Neuronal stem cell (in vitro differentiated cells): ENCODE data around the gene LSAMP.

Experiments used
- DNase-seq: peaks from one replicate; pipeline ENCODE4 v3.0.0-alpha.2; 2013; ENCODE audit warnings: low spot score
- H2AFZ ChIP-seq: one replicate; pipeline ENCODE4 v1.6.1; 2013; ENCODE audit warnings: mild to moderate bottlenecking, low read length, inconsistent platforms
- H2AK5ac ChIP-seq: 2 replicates; pipeline ENCODE4 v1.6.1; 2013; ENCODE audit warnings: low read depth, mild to moderate bottlenecking, inconsistent platforms, low read length, moderate library complexity, mixed read lengths
- H2BK120ac ChIP-seq: 2 replicates; pipeline ENCODE4 v1.6.1; 2013; ENCODE audit warnings: low read depth, mild to moderate bottlenecking, inconsistent platforms, low read length, moderate library complexity, mixed read lengths
- H2BK12ac ChIP-seq: one replicate; pipeline ENCODE4 v1.6.1; 2013; ENCODE audit warnings: low read length, inconsistent platforms
- H2BK15ac ChIP-seq: 2 replicates; pipeline ENCODE4 v1.6.1; 2013; ENCODE audit warnings: mild to moderate bottlenecking, low read length, inconsistent platforms, mixed read lengths
- H2BK5ac ChIP-seq: one replicate; pipeline ENCODE4 v1.6.1; 2013; ENCODE audit warnings: inconsistent platforms, mild to moderate bottlenecking, low read length, moderate library complexity
- H3K14ac ChIP-seq: one replicate; pipeline ENCODE4 v1.6.1; 2013; ENCODE audit warnings: low read length, inconsistent platforms
- H3K18ac ChIP-seq: 2 replicates; pipeline ENCODE4 v1.6.1; 2013; ENCODE audit warnings: low read length, inconsistent platforms
- H3K23ac ChIP-seq: 2 replicates; pipeline ENCODE4 v1.6.1; 2013; ENCODE audit warnings: low read depth, mild to moderate bottlenecking, mixed read lengths, low read length, inconsistent platforms; ENCODE audit not compliant: poor library complexity
- H3K27ac ChIP-seq: replicated peaks from 3 replicates; pipeline ENCODE4 v1.5.1; 2013; ENCODE audit warnings: low read length, inconsistent platforms
- H3K27me3 ChIP-seq, 3 experiments: 2 replicates each; pipeline ENCODE4 v1.6.1; 2013; ENCODE audit warnings: low read length in 3 of 3, mild to moderate bottlenecking in 2 of 3, inconsistent platforms in 1 of 3, low read depth in 1 of 3, mixed read lengths in 1 of 3, moderate library complexity in 1 of 3; ENCODE audit not compliant: control insufficient read depth in 3 of 3, insufficient read depth in 3 of 3
- H3K36me3 ChIP-seq, 2 donors: replicated peaks in 1 of 2; 2 replicates each; pipeline ENCODE4 v1.6.1; 2013; ENCODE audit warnings: low read length in 2 of 2; ENCODE audit not compliant: control insufficient read depth in 2 of 2, insufficient read depth in 2 of 2
- H3K4ac ChIP-seq: 2 replicates; pipeline ENCODE4 v1.6.1; 2013; ENCODE audit warnings: inconsistent platforms, mild to moderate bottlenecking, low read length, moderate library complexity
- H3K4me1 ChIP-seq, 2 donors: 1 replicate in 1 of 2; 2 replicates in 1 of 2; pipeline ENCODE4 v1.6.1; 2013; ENCODE audit warnings: low read length in 2 of 2, low read depth in 1 of 2; ENCODE audit not compliant: control insufficient read depth in 2 of 2, insufficient read depth in 1 of 2
- H3K4me2 ChIP-seq: one replicate; pipeline ENCODE4 v1.6.1; 2013; ENCODE audit warnings: mild to moderate bottlenecking, low read length, inconsistent platforms; ENCODE audit not compliant: insufficient read depth, poor library complexity, severe bottlenecking
- H3K4me3 ChIP-seq, 2 donors: 2 replicates each; pipeline ENCODE4 v1.5.1; 2013; ENCODE audit warnings: low read length in 2 of 2, mild to moderate bottlenecking in 2 of 2, inconsistent platforms in 1 of 2, moderate library complexity in 1 of 2
- H3K79me1 ChIP-seq: one replicate; pipeline ENCODE4 v1.6.1; 2013; ENCODE audit warnings: low read depth, mild to moderate bottlenecking, inconsistent platforms, low read length, moderate library complexity
- H3K9ac ChIP-seq: one replicate; pipeline ENCODE4 v1.6.1; 2013; ENCODE audit warnings: mild to moderate bottlenecking, low read depth, low read length, inconsistent platforms; ENCODE audit not compliant: poor library complexity
- H3K9me3 ChIP-seq, 2 donors: replicated peaks in 1 of 2; 2 replicates each; pipeline versions ENCODE3 to v1.6.1; 2013; ENCODE audit warnings: low read length in 2 of 2, mild to moderate bottlenecking in 2 of 2, inconsistent platforms in 1 of 2, low read depth in 1 of 2, mixed read lengths in 1 of 2, moderate library complexity in 1 of 2; ENCODE audit not compliant: control insufficient read depth in 2 of 2, insufficient read depth in 1 of 2
- H4K8ac ChIP-seq: one replicate; pipeline ENCODE4 v1.6.1; 2013; ENCODE audit warnings: low read depth, mild to moderate bottlenecking, inconsistent platforms, low read length, moderate library complexity
- H4K91ac ChIP-seq: one replicate; pipeline ENCODE4 v1.6.1; 2013; ENCODE audit warnings: low read length, low read depth, mild to moderate bottlenecking, inconsistent platforms; ENCODE audit not compliant: poor library complexity
- WGBS, 2 donors: extraction: QIAGEN DNeasy Blood & Tissue Kit; methylation state at CpG; one replicate each; pipeline ENCODE4 v1.1.7; 2013; ENCODE audit warnings: missing lambda C conversion rate in 2 of 2, mixed read lengths in 1 of 2; ENCODE audit not compliant: insufficient read length in 2 of 2, insufficient replicate concordance in 1 of 2; ENCODE audit errors: extremely low coverage in 2 of 2; 5-methylcytosine and 5-hydroxymethylcytosine counted together

Gene LSAMP

GRCh38 chr3:116045314-116045713, 400.0 kb downstream of the LSAMP start:
- Histone ChIP-seq H2BK12ac (no peak overlapping the region), H2AFZ (no peak overlapping the region), H3K9ac (no peak overlapping the region), H3K4ac (no peak overlapping the region), H4K8ac (no peak overlapping the region), H2BK15ac (no peak overlapping the region), H3K23ac (no peak overlapping the region), H3K79me1 (no peaks in the 10 kb centered on the region), H2AK5ac (no peak overlapping the region), H3K27me3 (no peaks in the 10 kb centered on the region), H3K14ac (no peak overlapping the region), H2BK5ac (no peak overlapping the region), H3K27ac (no peak overlapping the region), H3K4me2 (no peak overlapping the region), H4K91ac (no peak overlapping the region), H3K4me3 (no peak overlapping the region), H3K36me3 (no peaks in the 10 kb centered on the region), H3K4me1 (peaks cover 1 to 4% of the 10 kb centered on the region in 2 donors), H2BK120ac (no peak overlapping the region), H3K9me3 (no peaks in the 10 kb centered on the region), H3K18ac (no peak overlapping the region)
- no peak for DNase-seq

- no CpG with 5 or more reads among the region's 3 CpGs for WGBS, 2 donors
- no peaks in the 10 kb centered on the region for H3K27me3 ChIP-seq
Measured at GRCh38 chr3:116040152-116040551, 405.1 kb downstream of the LSAMP start.

GRCh38 chr3:116039651-116039985, 405.7 kb downstream of the LSAMP start:
- Histone ChIP-seq H3K14ac (no peak overlapping the region), H3K9me3 (no peaks in the 10 kb centered on the region), H2AFZ (no peak overlapping the region), H2BK15ac (no peak overlapping the region), H3K23ac (no peak overlapping the region), H3K27ac (no peak overlapping the region), H3K4me2 (no peak overlapping the region), H3K18ac (no peak overlapping the region), H3K4me1 (peaks cover 1 to 7% of the 10 kb centered on the region in 2 donors), H3K9ac (no peak overlapping the region), H3K79me1 (no peaks in the 10 kb centered on the region), H3K4me3 (no peak overlapping the region), H2AK5ac (no peak overlapping the region), H2BK5ac (no peak overlapping the region), H3K4ac (no peak overlapping the region), H2BK12ac (no peak overlapping the region), H2BK120ac (no peak overlapping the region), H4K8ac (no peak overlapping the region), H3K27me3 (no peaks in the 10 kb centered on the region), H3K36me3 (no peaks in the 10 kb centered on the region), H4K91ac (no peak overlapping the region)
- no peak for DNase-seq
- WGBS, 2 donors, result no CpG with 5 or more reads among the region's 4 CpGs

More at GRCh38 chr3:116040152-116040551, 405.1 kb downstream of the LSAMP start:
- Histone ChIP-seq H2AFZ (no peak overlapping the region), H3K79me1 (no peaks in the 10 kb centered on the region), H2BK120ac (no peak overlapping the region), H3K4ac (no peak overlapping the region), H3K4me2 (no peak overlapping the region), H3K18ac (no peak overlapping the region), H3K27ac (no peak overlapping the region), H2BK5ac (no peak overlapping the region), H3K14ac (no peak overlapping the region), H2BK15ac (no peak overlapping the region), H3K9me3 (no peaks in the 10 kb centered on the region), H3K36me3 (no peaks in the 10 kb centered on the region), H2AK5ac (no peak overlapping the region), H3K9ac (no peak overlapping the region), H4K8ac (no peak overlapping the region), H3K23ac (no peak overlapping the region), H2BK12ac (no peak overlapping the region), H4K91ac (no peak overlapping the region), H3K4me1 (peaks cover 1 to 6% of the 10 kb centered on the region in 2 donors), H3K4me3 (no peak overlapping the region)
- no peak for DNase-seq

- Histone ChIP-seq H3K79me1 (no peaks in the 10 kb centered on the region), H2AK5ac (no peak overlapping the region), H3K18ac (no peak overlapping the region), H3K23ac (no peak overlapping the region), H3K4me2 (no peak overlapping the region), H2BK120ac (no peak overlapping the region), H2BK15ac (no peak overlapping the region), H3K9me3 (no peaks in the 10 kb centered on the region), H3K27me3 (no peaks in the 10 kb centered on the region), H3K14ac (no peak overlapping the region), H3K4me1 (peaks cover 3 to 12% of the 10 kb centered on the region in 2 donors), H3K9ac (no peak overlapping the region), H3K27ac (no peak overlapping the region), H4K91ac (no peak overlapping the region), H3K36me3 (no peaks in the 10 kb centered on the region), H2BK5ac (no peak overlapping the region), H2AFZ (no peak overlapping the region), H3K4ac (no peak overlapping the region), H2BK12ac (no peak overlapping the region), H3K4me3 (no peak overlapping the region), H4K8ac (no peak overlapping the region)
- WGBS, 2 donors, result no CpG with 5 or more reads among the region's 1 CpG
- DNase-seq, result no peak
Measured at GRCh38 chr3:116038968-116039650, 406.2 kb downstream of the LSAMP start.
